Osteoblast (primary cell): ENCODE measurements around the gene ALG1L2. TPM values are rescaled to one million over a fixed set of nuclear protein-coding genes. Genes with fewer than 3 reads are reported as not detected.
A peak's percentile ranks its signal among the peaks of the same experiment; 100 is the strongest.
"Not testable (repeated sequence)": the region's sequence is repeated elsewhere in the genome, so short reads cannot be mapped to it uniquely, and the experiment has no call there.

ENCODE experiments used
- DNase-seq: peaks from one replicate; pipeline ENCODE4 v3.0.0; 2011; ENCODE audit warnings: low spot score, mixed read lengths; ENCODE audit not compliant: insufficient read length; ENCODE audit errors: missing footprints
- H2AFZ ChIP-seq: 2 replicates; pipeline ENCODE4 v1.6.0; 2011; ENCODE audit warnings: mild to moderate bottlenecking, low read length
- H3K27ac ChIP-seq: 2 replicates; pipeline ENCODE4 v1.5.1; 2011; ENCODE audit warnings: mild to moderate bottlenecking, low read depth, low read length, moderate library complexity
- H3K27me3 ChIP-seq: 2 replicates; pipeline ENCODE4 v1.6.0; 2012; ENCODE audit warnings: mild to moderate bottlenecking, control low read depth, inconsistent platforms, low read length, moderate library complexity; ENCODE audit not compliant: insufficient read depth
- H3K36me3 ChIP-seq: 2 replicates; pipeline ENCODE4 v1.5.1; 2011; ENCODE audit warnings: mild to moderate bottlenecking, low read length, control low read depth, moderate library complexity; ENCODE audit not compliant: insufficient read depth
- H3K4me1 ChIP-seq: 2 replicates; pipeline ENCODE4 v1.5.1; 2011; ENCODE audit warnings: mild to moderate bottlenecking, low read length, control low read depth, moderate library complexity; ENCODE audit not compliant: insufficient read depth
- H3K4me2 ChIP-seq: 2 replicates; pipeline ENCODE4 v1.6.0; 2011; ENCODE audit warnings: mild to moderate bottlenecking, low read length; ENCODE audit not compliant: insufficient read depth
- H3K4me3 ChIP-seq: fragments of 200-600 bp; sonication (generic); 3 replicates; pipeline ENCODE4 v1.5.1; 2012; ENCODE audit warnings: mild to moderate bottlenecking, low read length, inconsistent platforms; ENCODE audit not compliant: insufficient read depth
- H3K79me2 ChIP-seq: 2 replicates; pipeline ENCODE4 v1.6.0; 2012; ENCODE audit warnings: mild to moderate bottlenecking, low read length, control low read depth, inconsistent platforms; ENCODE audit not compliant: insufficient read depth
- H3K9me3 ChIP-seq: 2 replicates; pipeline ENCODE4 v1.5.1; 2011; ENCODE audit warnings: low read depth, low read length, control low read depth
- H4K20me1 ChIP-seq: 2 replicates; pipeline ENCODE4 v1.6.0; 2012; ENCODE audit warnings: mild to moderate bottlenecking, low read length, control low read depth; ENCODE audit not compliant: insufficient read depth
- CTCF ChIP-seq: IDR thresholded peaks from 2 replicates; pipeline ENCODE4 v1.5.1; 2011; ENCODE audit warnings: mild to moderate bottlenecking, low read depth, low read length, moderate library complexity; ENCODE audit errors: extremely low read depth
- total RNA-seq: library from RNA; depleted of rRNA; stranded (reverse); fragments of >200 nt; gene quantifications from 2 replicates; pipeline ENCODE4 v1.2.3, GENCODE V29; 2012

The ALG1L2 gene
- total RNA-seq, 1 donor, result not detected

- not testable (repeated sequence) for H3K9me3 ChIP-seq, H4K20me1 ChIP-seq, H3K4me3 ChIP-seq, H2AFZ ChIP-seq, H3K4me1 ChIP-seq, H3K79me2 ChIP-seq, H3K27me3 ChIP-seq, H3K4me2 ChIP-seq, H3K36me3 ChIP-seq
- DNase-seq, result peak; percentile 51
- H3K27ac ChIP-seq, result peak overlapping the region; percentile 65
Measured at GRCh38 chr3:130104191-130104590, 22.6 kb downstream of the ALG1L2 start.

GRCh38 chr3:130107333-130107995 is 25.8 kb downstream of the ALG1L2 start:
- not testable (repeated sequence) for DNase-seq, H2AFZ ChIP-seq, H3K4me3 ChIP-seq

GRCh38 chr3:130108836-130109585 is 27.4 kb downstream of the ALG1L2 start:
- H2AFZ ChIP-seq, H3K36me3 ChIP-seq, H3K27me3 ChIP-seq, H3K9me3 ChIP-seq, H3K4me3 ChIP-seq, H3K4me2 ChIP-seq, H4K20me1 ChIP-seq, H3K79me2 ChIP-seq, DNase-seq: not testable (repeated sequence)
- Histone ChIP-seq H3K27ac (peak overlapping the region; percentile 79), H3K4me1 (peaks cover 14% of the 10 kb centered on the region)

More at GRCh38 chr3:130107333-130107995, 25.8 kb downstream of the ALG1L2 start:
- not testable (repeated sequence) for H3K27me3 ChIP-seq, H3K36me3 ChIP-seq, H4K20me1 ChIP-seq, H3K9me3 ChIP-seq, H3K79me2 ChIP-seq, H3K27ac ChIP-seq, H3K4me2 ChIP-seq
- H3K4me1 ChIP-seq, result peaks cover 11% of the 10 kb centered on the region

- H3K79me2 ChIP-seq, H4K20me1 ChIP-seq, H3K36me3 ChIP-seq, H3K9me3 ChIP-seq, H3K27me3 ChIP-seq: not testable (repeated sequence)
- peak; percentile 22 for DNase-seq
- H3K4me1 ChIP-seq, result peaks cover 11% of the 10 kb centered on the region
- peak overlapping the region; percentile 65 for H2AFZ ChIP-seq
- peak overlapping the region; percentile 86 for H3K4me3 ChIP-seq
- peak overlapping the region; percentile 90 for H3K27ac ChIP-seq
- H3K4me2 ChIP-seq, result peak overlapping the region; percentile 84
Measured at GRCh38 chr3:130110386-130111169, 28.9 kb downstream of the ALG1L2 start.

- Histone ChIP-seq H3K27me3 (no peaks in the 10 kb centered on the region), H3K27ac (peak overlapping the region; percentile 90), H4K20me1 (no peaks in the 10 kb centered on the region), H2AFZ (peak overlapping the region; percentile 65), H3K79me2 (peaks cover 2% of the 10 kb centered on the region), H3K4me2 (peak overlapping the region; percentile 84), H3K4me1 (peaks cover 11% of the 10 kb centered on the region), H3K9me3 (no peaks in the 10 kb centered on the region), H3K36me3 (peaks cover 4% of the 10 kb centered on the region), H3K4me3 (peak overlapping the region; percentile 86)
- no peak for TF ChIP-seq CTCF
- DNase-seq, result peak; percentile 93
Measured at GRCh38 chr3:130111185-130111864, 29.7 kb downstream of the ALG1L2 start.

GRCh38 chr3:130111865-130112747 is 30.5 kb downstream of the ALG1L2 start:
- not testable (repeated sequence) for H4K20me1 ChIP-seq, H3K27me3 ChIP-seq, H3K9me3 ChIP-seq, H3K79me2 ChIP-seq, H3K36me3 ChIP-seq
- Histone ChIP-seq H3K4me1 (peaks cover 11% of the 10 kb centered on the region), H2AFZ (peak overlapping the region; percentile 76), H3K4me3 (peak overlapping the region; percentile 69), H3K4me2 (peak overlapping the region; percentile 79), H3K27ac (peak overlapping the region; percentile 45)
- DNase-seq, result peak; percentile 26

- peaks cover 11% of the 10 kb centered on the region for H3K4me1 ChIP-seq
- H2AFZ ChIP-seq, result peak overlapping the region; percentile 76
- not testable (repeated sequence) for H3K36me3 ChIP-seq, DNase-seq, H3K9me3 ChIP-seq, H4K20me1 ChIP-seq, H3K79me2 ChIP-seq, H3K27me3 ChIP-seq
- peak overlapping the region; percentile 69 for H3K4me3 ChIP-seq
- peak overlapping the region; percentile 79 for H3K4me2 ChIP-seq
- H3K27ac ChIP-seq, result peak overlapping the region; percentile 45
Measured at GRCh38 chr3:130112748-130113073, 31.1 kb downstream of the ALG1L2 start.
